PC-9 (cell line): ENCODE data around the gene LRRC70. TPM values are rescaled to one million over a fixed set of nuclear protein-coding genes. Genes with fewer than 3 reads are reported as not detected.

ENCODE experiments used
- BruUV-seq: library from RNA; stranded (reverse); fragments of 400-500 nt; replicated peaks from 2 replicates; lab custom pipeline; 2021; lab: Mats Ljungman, UMichigan
- CTCF ChIA-PET: fragments of 300-600 bp; sonication (Branson Sonifier 250); formaldehyde crosslinking; loops from one replicate; lab custom pipeline; 2022; ENCODE audit warnings: antibody characterized with exemption; lab: Charles Lee
- POLR2A ChIA-PET: fragments of 300-600 bp; sonication (Branson Sonifier 250); formaldehyde crosslinking; loops from one replicate; lab custom pipeline; 2022; ENCODE audit warnings: antibody characterized with exemption; ENCODE audit not compliant: unreplicated experiment; lab: Charles Lee
- DNase-seq, 2 experiments: peaks; one replicate each; pipeline versions ENCODE4 v3.0.0 to v3.0.0-alpha.2; 2015 to 2022; ENCODE audit warnings: mixed read lengths in 1 of 2
- H2AFZ ChIP-seq: fragments of 200-600 bp; sonication (generic); 2 replicates; pipeline ENCODE4 v1.8.1; 2017; ENCODE audit warnings: antibody characterized with exemption
- H3F3A ChIP-seq: fragments of 200-600 bp; sonication (generic); 2 replicates; pipeline ENCODE4 v1.8.1; 2017; ENCODE audit warnings: antibody characterized with exemption, mild to moderate bottlenecking, low read depth; ENCODE audit not compliant: insufficient read depth
- H3K27ac ChIP-seq: fragments of 200-600 bp; sonication (generic); 2 replicates; pipeline ENCODE4 v1.6.1; 2016; ENCODE audit warnings: mixed run types
- H3K27me3 ChIP-seq: fragments of 200-600 bp; sonication (generic); 2 replicates; pipeline ENCODE4 v1.6.1; 2016; ENCODE audit warnings: low read depth, mixed run types; ENCODE audit not compliant: insufficient read depth
- H3K36me3 ChIP-seq: fragments of 200-600 bp; sonication (generic); 2 replicates; pipeline ENCODE4 v1.6.1; 2016; ENCODE audit warnings: low read depth, mixed run types
- H3K4me1 ChIP-seq: fragments of 200-600 bp; sonication (generic); replicated peaks from 2 replicates; pipeline ENCODE4 v1.6.1; 2016; ENCODE audit warnings: mixed run types; ENCODE audit not compliant: insufficient read depth
- H3K4me2 ChIP-seq: fragments of 200-600 bp; sonication (generic); 2 replicates; pipeline ENCODE4 v1.6.1; 2017; ENCODE audit warnings: mixed run types
- H3K4me3 ChIP-seq: fragments of 200-600 bp; sonication (generic); 2 replicates; pipeline ENCODE4 v1.6.1; 2016; ENCODE audit warnings: mixed run types
- H3K79me2 ChIP-seq: fragments of 200-600 bp; sonication (generic); 2 replicates; pipeline ENCODE4 v1.6.1; 2017; ENCODE audit warnings: low read depth, mixed run types
- H3K9me2 ChIP-seq: fragments of 200-600 bp; sonication (generic); 2 replicates; pipeline ENCODE4 v1.8.1; 2017; ENCODE audit warnings: mild to moderate bottlenecking; ENCODE audit not compliant: insufficient read depth
- H3K9me3 ChIP-seq: fragments of 200-600 bp; sonication (generic); 2 replicates; pipeline ENCODE4 v1.8.1; 2016; ENCODE audit warnings: low read depth; ENCODE audit not compliant: insufficient read depth
- H4K20me1 ChIP-seq: fragments of 200-600 bp; sonication (generic); 2 replicates; pipeline ENCODE4 v1.8.1; 2017; ENCODE audit not compliant: insufficient read depth
- CTCF ChIP-seq: fragments of 200-600 bp; sonication (generic); conservative IDR thresholded peaks from 2 replicates; pipeline ENCODE4 v1.6.1; 2017; ENCODE audit warnings: mixed run types, antibody characterized with exemption, mild to moderate bottlenecking, moderate library complexity
- EZH2 ChIP-seq: fragments of 200-600 bp; sonication (generic); IDR thresholded peaks from 2 replicates; pipeline ENCODE4 v1.8.0; 2017; ENCODE audit warnings: antibody characterized with exemption, low read depth
- intact Hi-C: fragments of 100-400 bp; cut with micrococcal nuclease; formaldehyde crosslinking; loops from one replicate; pipeline ENCODE4 v1.10.0; 2022; ENCODE audit not compliant: unreplicated experiment
- total RNA-seq: library from RNA; stranded (reverse); gene quantifications from 2 replicates; pipeline ENCODE4 v1.2.3, GENCODE V29; 2021

LRRC70 gene
- total RNA-seq, 1 experiment from 2014 or later, result 1.1 TPM

- Histone ChIP-seq H3K4me1 (0 out of 2 replicates have a peak, but pooled peaks cover 9% of the 10 kb centered on the region), H3K9me3 (no peaks in the 10 kb centered on the region), H2AFZ (no peak overlapping the region), H3K79me2 (no peaks in the 10 kb centered on the region), H3K4me2 (no peak overlapping the region), H3K36me3 (peaks cover 9% of the 10 kb centered on the region; the same call in 1 of the 2 replicates), H4K20me1 (no peaks in the 10 kb centered on the region), H3K9me2 (no peaks in the 10 kb centered on the region), H3F3A (no peaks in the 10 kb centered on the region; the same call in 1 of the 2 replicates), H3K4me3 (no peak overlapping the region), H3K27me3 (no peaks in the 10 kb centered on the region), H3K27ac (no peak overlapping the region)
- ChIA-PET CTCF (no interaction called here), POLR2A (no interaction called here)
- no peak for DNase-seq
- no peak for TF ChIP-seq CTCF
- intact Hi-C loops, result no loop called here
- BruUV-seq, result no TSS peak
Observed at GRCh38 chr5:62588668-62589067, 10.0 kb downstream of the LRRC70 start.

GRCh38 chr5:62589504-62589903, 10.9 kb downstream of the LRRC70 start:
- BruUV-seq, result no TSS peak
- H3F3A ChIP-seq, result no peaks in the 10 kb centered on the region; the same call in 1 of the 2 replicates
- H3K79me2 ChIP-seq, result no peaks in the 10 kb centered on the region
- ChIA-PET CTCF (no interaction called here), POLR2A (no interaction called here)
- TF ChIP-seq CTCF (no peak), EZH2 (no peak)
- H4K20me1 ChIP-seq, result no peaks in the 10 kb centered on the region
- H3K27me3 ChIP-seq, result no peaks in the 10 kb centered on the region
- H2AFZ ChIP-seq, result no peak overlapping the region
- H3K36me3 ChIP-seq, result peaks cover 9% of the 10 kb centered on the region; the same call in 1 of the 2 replicates
- H3K27ac ChIP-seq, result no peak overlapping the region
- no peak for DNase-seq
- no peak overlapping the region for H3K4me2 ChIP-seq
- H3K4me3 ChIP-seq, result no peak overlapping the region
- no peaks in the 10 kb centered on the region for H3K9me2 ChIP-seq
- H3K4me1 ChIP-seq, result 0 out of 2 replicates have a peak, but pooled peaks cover 9% of the 10 kb centered on the region
- intact Hi-C loops, result no loop called here
- no peaks in the 10 kb centered on the region for H3K9me3 ChIP-seq

DNA sequence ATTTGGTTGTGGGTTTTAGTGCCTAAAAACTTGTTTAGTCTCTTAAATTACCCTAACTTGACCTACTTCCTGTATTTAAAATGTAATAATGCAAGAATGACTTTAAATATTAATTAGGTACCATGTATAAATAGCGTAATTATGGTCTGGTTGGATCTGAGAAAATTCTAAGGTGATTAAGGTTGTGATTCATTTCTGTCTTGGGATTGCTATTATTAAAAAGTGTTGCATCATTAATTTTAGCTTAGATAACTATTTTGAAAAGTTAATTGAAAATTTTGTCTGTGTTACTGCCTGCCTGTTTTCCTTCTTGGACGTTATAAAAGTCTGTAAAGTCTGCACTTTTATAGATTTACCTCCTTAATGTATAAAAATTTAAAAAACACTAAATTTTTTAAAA, 11.8 kb downstream of the LRRC70 start:
- Histone ChIP-seq H3K36me3 (peaks cover 9% of the 10 kb centered on the region; the same call in 1 of the 2 replicates), H3K4me3 (no peak overlapping the region), H2AFZ (no peak overlapping the region), H3K27me3 (no peaks in the 10 kb centered on the region), H4K20me1 (no peaks in the 10 kb centered on the region), H3K79me2 (no peaks in the 10 kb centered on the region), H3F3A (no peaks in the 10 kb centered on the region; the same call in 1 of the 2 replicates), H3K4me2 (no peak overlapping the region), H3K9me3 (no peaks in the 10 kb centered on the region), H3K27ac (no peak overlapping the region), H3K4me1 (0 out of 2 replicates have a peak, but pooled peaks cover 6% of the 10 kb centered on the region), H3K9me2 (no peaks in the 10 kb centered on the region)
- ChIA-PET CTCF (no interaction called here), POLR2A (interaction anchor here (0.7 kb wide), 1 partner anchor 20 kb away, joined by 3 read pairs; no protein-coding TSS in a partner anchor)
- TF ChIP-seq CTCF (no peak), EZH2 (no peak)
- DNase-seq, result no peak
- BruUV-seq, result no TSS peak
- intact Hi-C loops, result no loop called here
